ENCODE measurements around the gene CNTNAP2. TPM values are rescaled to one million over a fixed set of nuclear protein-coding genes. Genes with fewer than 3 reads are reported as not detected.

The CNTNAP2 gene
- total RNA-seq, 1 donor = 7.6 TPM

DNA sequence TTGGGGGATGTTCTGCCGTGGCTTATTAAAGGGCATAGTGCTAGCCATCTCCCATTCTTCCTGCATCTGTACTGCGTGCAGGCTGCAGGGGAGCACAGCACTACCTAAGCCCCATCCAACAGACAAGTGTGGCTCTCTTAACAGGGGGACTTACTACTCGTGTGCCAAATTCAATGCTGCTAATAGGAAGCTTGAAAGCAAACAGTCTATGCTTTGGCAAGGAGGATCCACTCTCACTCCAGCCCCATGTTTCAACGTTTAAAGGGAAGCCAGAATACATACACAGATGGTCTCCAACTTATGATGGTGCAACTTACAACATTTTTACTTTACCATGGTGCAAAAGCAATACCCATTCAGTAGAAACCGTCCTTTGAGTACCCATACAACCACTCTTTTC, 2245.9 kb downstream of the CNTNAP2 start:
- no peaks in the 10 kb centered on the region for H3K36me3 ChIP-seq (ENCODE audit: insufficient read depth, low read length)
- H3K27ac ChIP-seq (ENCODE audit: low read depth, low read length) = no peak overlapping the region
- H4K20me1 ChIP-seq (ENCODE audit: insufficient read depth, low read length) = no peaks in the 10 kb centered on the region
- H2AFZ ChIP-seq (ENCODE audit: low read length) = no peak overlapping the region
- H3K4me3 ChIP-seq (ENCODE audit: insufficient read depth, low read length) = no peak overlapping the region
- no peaks in the 10 kb centered on the region for H3K4me1 ChIP-seq (ENCODE audit: insufficient read depth, low read length)
- no peaks in the 10 kb centered on the region for H3K79me2 ChIP-seq (ENCODE audit: insufficient read depth, low read length)
- no peak for DNase-seq (ENCODE audit: insufficient read length, low spot score, missing footprints)
- no peak overlapping the region for H3K4me2 ChIP-seq (ENCODE audit: insufficient read depth, low read length)
- no peaks in the 10 kb centered on the region for H3K27me3 ChIP-seq (ENCODE audit: insufficient read depth, low read length)
- TF ChIP-seq, protein P1, sequence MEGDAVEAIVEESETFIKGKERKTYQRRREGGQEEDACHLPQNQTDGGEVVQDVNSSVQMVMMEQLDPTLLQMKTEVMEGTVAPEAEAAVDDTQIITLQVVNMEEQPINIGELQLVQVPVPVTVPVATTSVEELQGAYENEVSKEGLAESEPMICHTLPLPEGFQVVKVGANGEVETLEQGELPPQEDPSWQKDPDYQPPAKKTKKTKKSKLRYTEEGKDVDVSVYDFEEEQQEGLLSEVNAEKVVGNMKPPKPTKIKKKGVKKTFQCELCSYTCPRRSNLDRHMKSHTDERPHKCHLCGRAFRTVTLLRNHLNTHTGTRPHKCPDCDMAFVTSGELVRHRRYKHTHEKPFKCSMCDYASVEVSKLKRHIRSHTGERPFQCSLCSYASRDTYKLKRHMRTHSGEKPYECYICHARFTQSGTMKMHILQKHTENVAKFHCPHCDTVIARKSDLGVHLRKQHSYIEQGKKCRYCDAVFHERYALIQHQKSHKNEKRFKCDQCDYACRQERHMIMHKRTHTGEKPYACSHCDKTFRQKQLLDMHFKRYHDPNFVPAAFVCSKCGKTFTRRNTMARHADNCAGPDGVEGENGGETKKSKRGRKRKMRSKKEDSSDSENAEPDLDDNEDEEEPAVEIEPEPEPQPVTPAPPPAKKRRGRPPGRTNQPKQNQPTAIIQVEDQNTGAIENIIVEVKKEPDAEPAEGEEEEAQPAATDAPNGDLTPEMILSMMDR (IDR thresholded peaks at IDR 0.05; ENCODE audit: extremely low read depth, low read depth, low read length) = no peak
- H3K9me3 ChIP-seq (ENCODE audit: low read depth, low read length) = no peaks in the 10 kb centered on the region

DNA sequence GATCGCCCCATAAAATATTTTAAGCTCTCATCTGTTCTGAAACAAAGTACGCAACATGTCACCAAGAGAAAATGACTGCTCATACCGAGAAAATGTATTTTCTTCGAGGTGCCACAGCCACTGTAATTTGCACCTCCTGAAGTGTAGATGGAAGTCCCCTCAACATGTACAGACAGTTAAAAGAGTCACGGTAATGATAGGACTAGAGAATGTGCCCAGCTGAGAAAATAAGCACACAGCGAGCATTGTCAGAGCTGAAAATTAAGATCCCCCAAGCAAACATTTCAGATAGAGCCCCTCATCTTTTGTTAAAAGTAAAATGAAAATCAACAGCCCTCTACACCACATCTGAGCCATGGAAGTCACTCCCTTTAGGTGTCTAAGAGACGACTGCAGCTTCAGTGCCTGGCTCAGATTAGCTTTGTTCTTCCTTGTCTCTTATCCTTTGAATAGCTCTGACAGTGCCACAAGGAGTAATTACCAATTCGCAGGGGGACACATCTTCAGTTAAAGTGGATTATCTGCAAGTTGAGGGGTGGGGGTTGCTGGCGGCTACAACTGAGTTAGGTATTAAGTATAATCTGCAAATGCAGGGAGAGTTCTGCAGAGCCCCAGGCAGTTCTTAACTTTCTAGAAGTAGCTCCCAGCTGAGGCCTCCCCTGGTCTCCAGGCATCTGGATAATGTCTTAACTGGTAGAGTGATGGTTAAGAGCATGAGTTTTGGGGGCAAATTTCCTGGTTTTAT, 2251.3 kb downstream of the CNTNAP2 start:
- H3K27ac ChIP-seq (ENCODE audit: low read depth, low read length) = no peak overlapping the region
- no peak overlapping the region for H2AFZ ChIP-seq (ENCODE audit: low read length)
- TF ChIP-seq, protein P1 (IDR thresholded peaks at IDR 0.05; ENCODE audit: extremely low read depth, low read depth, low read length) = no peak
- no peaks in the 10 kb centered on the region for H3K9me3 ChIP-seq (ENCODE audit: low read depth, low read length)
- H3K4me1 ChIP-seq (ENCODE audit: insufficient read depth, low read length) = no peaks in the 10 kb centered on the region
- H3K4me3 ChIP-seq (ENCODE audit: insufficient read depth, low read length) = no peak overlapping the region
- H4K20me1 ChIP-seq (ENCODE audit: insufficient read depth, low read length) = no peaks in the 10 kb centered on the region
- no peaks in the 10 kb centered on the region for H3K36me3 ChIP-seq (ENCODE audit: insufficient read depth, low read length)
- H3K4me2 ChIP-seq (ENCODE audit: insufficient read depth, low read length) = no peak overlapping the region
- H3K79me2 ChIP-seq (ENCODE audit: insufficient read depth, low read length) = no peaks in the 10 kb centered on the region
- DNase-seq (ENCODE audit: insufficient read length, low spot score, missing footprints) = no peak
- H3K27me3 ChIP-seq (ENCODE audit: insufficient read depth, low read length) = no peaks in the 10 kb centered on the region

DNA sequence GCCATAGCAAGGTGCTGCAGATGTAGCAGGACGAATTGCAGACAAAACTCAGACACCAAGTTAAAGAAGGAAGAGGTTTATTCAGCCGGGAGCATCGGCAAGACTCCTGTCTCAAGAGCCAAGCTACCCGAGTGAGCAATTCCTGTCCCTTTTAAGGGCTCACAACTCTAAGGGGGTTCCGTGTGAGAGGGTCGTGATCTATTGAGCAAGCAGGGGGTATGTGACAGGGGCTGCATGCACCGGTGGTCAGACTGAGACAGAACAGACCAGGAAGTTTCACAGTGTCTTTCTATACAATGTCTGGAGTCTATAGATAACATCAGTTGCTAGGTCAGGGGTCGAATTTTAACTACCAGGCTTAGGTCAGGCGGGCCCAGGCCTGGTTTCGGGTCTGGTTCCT, 2252.0 kb downstream of the CNTNAP2 start:
- no peak overlapping the region for H3K4me3 ChIP-seq (ENCODE audit: insufficient read depth, low read length)
- H3K79me2 ChIP-seq (ENCODE audit: insufficient read depth, low read length) = no peaks in the 10 kb centered on the region
- no peaks in the 10 kb centered on the region for H3K27me3 ChIP-seq (ENCODE audit: insufficient read depth, low read length)
- no peak overlapping the region for H2AFZ ChIP-seq (ENCODE audit: low read length)
- TF ChIP-seq, protein P1 (IDR thresholded peaks at IDR 0.05; ENCODE audit: extremely low read depth, low read depth, low read length) = no peak
- no peak overlapping the region for H3K27ac ChIP-seq (ENCODE audit: low read depth, low read length)
- no peaks in the 10 kb centered on the region for H3K9me3 ChIP-seq (ENCODE audit: low read depth, low read length)
- no peaks in the 10 kb centered on the region for H3K36me3 ChIP-seq (ENCODE audit: insufficient read depth, low read length)
- H4K20me1 ChIP-seq (ENCODE audit: insufficient read depth, low read length) = no peaks in the 10 kb centered on the region
- H3K4me1 ChIP-seq (ENCODE audit: insufficient read depth, low read length) = no peaks in the 10 kb centered on the region
- DNase-seq (ENCODE audit: insufficient read length, low spot score, missing footprints) = no peak
- no peak overlapping the region for H3K4me2 ChIP-seq (ENCODE audit: insufficient read depth, low read length)

DNA sequence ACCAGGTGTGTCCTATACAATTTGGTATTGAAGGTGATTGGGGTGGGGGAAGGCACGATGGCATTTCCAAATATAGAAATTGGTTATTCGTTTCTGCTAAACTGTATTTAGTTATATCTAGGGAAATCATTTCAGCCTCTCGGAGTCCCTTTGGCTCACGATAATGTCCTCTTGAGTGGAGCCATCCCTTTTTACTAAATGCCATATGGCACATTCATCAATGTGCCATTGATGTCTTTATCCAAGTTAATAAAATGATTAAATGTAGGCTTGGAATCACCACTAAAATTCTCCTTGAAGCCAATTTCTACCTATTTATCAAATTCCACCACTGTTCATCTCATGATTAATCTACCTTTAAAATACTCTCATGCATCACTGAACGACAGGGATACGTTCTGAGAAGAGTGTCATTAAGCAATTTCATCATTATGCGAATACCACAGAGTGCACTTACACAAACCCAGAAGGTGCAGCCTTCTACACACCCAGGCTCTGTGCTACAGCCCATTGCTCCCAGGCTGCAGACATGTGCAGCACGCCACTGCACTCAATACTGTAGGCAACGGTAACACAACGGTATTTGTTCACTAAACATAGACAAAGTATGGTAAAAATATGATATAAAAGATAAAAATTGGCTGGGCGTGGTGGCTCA, 2254.8 kb downstream of the CNTNAP2 start:
- no peak for DNase-seq (ENCODE audit: insufficient read length, low spot score, missing footprints)
- H3K27ac ChIP-seq (ENCODE audit: low read depth, low read length) = no peak overlapping the region

More for the DNA sequence above, 2254.8 kb downstream of the CNTNAP2 start:
- Histone ChIP-seq H3K27me3 (ENCODE audit: insufficient read depth, low read length) (no peaks in the 10 kb centered on the region), H3K4me1 (ENCODE audit: insufficient read depth, low read length) (no peaks in the 10 kb centered on the region), H3K4me2 (ENCODE audit: insufficient read depth, low read length) (no peak overlapping the region), H3K36me3 (ENCODE audit: insufficient read depth, low read length) (no peaks in the 10 kb centered on the region), H2AFZ (ENCODE audit: low read length) (no peak overlapping the region), H3K79me2 (ENCODE audit: insufficient read depth, low read length) (no peaks in the 10 kb centered on the region), H3K9me3 (ENCODE audit: low read depth, low read length) (no peaks in the 10 kb centered on the region), H3K4me3 (ENCODE audit: insufficient read depth, low read length) (no peak overlapping the region), H4K20me1 (ENCODE audit: insufficient read depth, low read length) (no peaks in the 10 kb centered on the region)
- TF ChIP-seq, protein P1 (IDR thresholded peaks at IDR 0.05; ENCODE audit: extremely low read depth, low read depth, low read length) = no peak
